ENCODE results near the gene RPTOR. TPM values are rescaled to one million over a fixed set of nuclear protein-coding genes. Genes with fewer than 3 reads are reported as not detected.
A peak's percentile ranks its signal among the peaks of the same experiment; 100 is the strongest.

The RPTOR gene
- total RNA-seq, 3 donors from 2014 or later (not counting 1 experiment from before 2014, with no cell fraction given) = 49.2 to 63.6 (median 55.4) TPM

DNA sequence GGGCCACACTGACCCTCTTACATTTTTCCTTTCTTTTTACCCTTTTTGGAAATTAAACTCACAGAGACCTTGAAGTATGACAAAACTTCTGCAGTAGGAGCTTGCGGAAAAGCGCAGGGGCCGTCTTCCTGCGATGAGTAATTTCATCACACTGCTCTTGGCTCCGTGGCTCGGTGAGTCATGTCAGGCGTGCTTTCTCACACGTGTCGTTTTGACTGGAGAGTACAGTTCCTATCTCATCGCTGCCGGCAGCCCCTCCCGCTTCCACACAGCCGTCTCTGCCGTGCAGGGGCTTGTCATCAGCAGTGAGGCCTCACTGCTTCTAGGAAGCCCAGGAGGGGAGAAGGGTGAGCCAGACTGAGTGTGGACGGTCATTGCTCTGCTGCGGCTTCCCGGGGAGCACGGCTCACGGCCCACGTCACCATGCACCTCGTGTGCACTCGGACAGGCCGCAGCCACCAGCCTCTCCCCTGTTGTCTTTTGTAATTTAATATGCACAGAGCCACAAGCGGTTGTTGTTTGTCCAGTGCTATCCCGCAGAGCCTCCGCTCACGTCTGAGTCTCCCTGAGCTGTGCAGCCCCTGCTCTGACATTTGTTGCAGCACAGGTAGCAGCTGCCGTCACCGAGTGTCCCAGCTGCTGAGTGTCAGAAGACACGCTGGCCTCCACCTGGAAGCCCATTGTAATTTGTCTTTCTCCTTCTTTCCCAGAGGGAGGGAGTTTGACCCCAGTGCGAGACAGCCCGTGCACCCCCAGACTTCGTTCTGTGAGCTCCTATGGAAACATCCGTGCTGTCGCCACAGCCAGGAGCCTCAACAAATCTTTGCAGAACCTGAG lies 347.6 kb downstream of the RPTOR start:
- DNase-seq = peak in 1 of 2 donors; percentile 92
- H3K36me3 ChIP-seq (ENCODE audit: control insufficient read depth, insufficient read depth, low read length) = peaks cover 17% of the 10 kb centered on the region
- TF ChIP-seq, protein P1, sequence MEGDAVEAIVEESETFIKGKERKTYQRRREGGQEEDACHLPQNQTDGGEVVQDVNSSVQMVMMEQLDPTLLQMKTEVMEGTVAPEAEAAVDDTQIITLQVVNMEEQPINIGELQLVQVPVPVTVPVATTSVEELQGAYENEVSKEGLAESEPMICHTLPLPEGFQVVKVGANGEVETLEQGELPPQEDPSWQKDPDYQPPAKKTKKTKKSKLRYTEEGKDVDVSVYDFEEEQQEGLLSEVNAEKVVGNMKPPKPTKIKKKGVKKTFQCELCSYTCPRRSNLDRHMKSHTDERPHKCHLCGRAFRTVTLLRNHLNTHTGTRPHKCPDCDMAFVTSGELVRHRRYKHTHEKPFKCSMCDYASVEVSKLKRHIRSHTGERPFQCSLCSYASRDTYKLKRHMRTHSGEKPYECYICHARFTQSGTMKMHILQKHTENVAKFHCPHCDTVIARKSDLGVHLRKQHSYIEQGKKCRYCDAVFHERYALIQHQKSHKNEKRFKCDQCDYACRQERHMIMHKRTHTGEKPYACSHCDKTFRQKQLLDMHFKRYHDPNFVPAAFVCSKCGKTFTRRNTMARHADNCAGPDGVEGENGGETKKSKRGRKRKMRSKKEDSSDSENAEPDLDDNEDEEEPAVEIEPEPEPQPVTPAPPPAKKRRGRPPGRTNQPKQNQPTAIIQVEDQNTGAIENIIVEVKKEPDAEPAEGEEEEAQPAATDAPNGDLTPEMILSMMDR (IDR thresholded peaks at IDR 0.05) = no peak
- H3K27ac ChIP-seq (ENCODE audit: low read length) = peak overlapping the region; percentile 45
- WGBS (ENCODE audit: insufficient coverage) = 75% methylated on average over 35 of the region's 35 CpGs
- no peaks in the 10 kb centered on the region for H3K27me3 ChIP-seq (ENCODE audit: control insufficient read depth, insufficient read depth, low read length)
- peak overlapping the region; percentile 5 to 63 for H3K27ac Mint-ChIP-seq
- H3K36me3 Mint-ChIP-seq = no peaks in the 10 kb centered on the region
- intact Hi-C loops (cut with micrococcal nuclease) = no loop called here
- H3K4me1 ChIP-seq (ENCODE audit: control insufficient read depth, insufficient read depth, low read length) = peaks cover 45% of the 10 kb centered on the region
- no peaks in the 10 kb centered on the region for H3K9me3 Mint-ChIP-seq
- no peaks in the 10 kb centered on the region for H3K9me3 ChIP-seq (ENCODE audit: control insufficient read depth, insufficient read depth, low read length)
- peaks cover 0 to 11% of the 10 kb centered on the region in 2 donors for H3K4me1 Mint-ChIP-seq
- H3K27me3 Mint-ChIP-seq (ENCODE audit: low read depth in 2 of 2) = no peaks in the 10 kb centered on the region
- H3K4me3 ChIP-seq (ENCODE audit: low read length) = no peak overlapping the region
- ATAC-seq = peak; percentile 76 to 89 (median 83)
- no peak overlapping the region for H3K4me3 Mint-ChIP-seq

DNA sequence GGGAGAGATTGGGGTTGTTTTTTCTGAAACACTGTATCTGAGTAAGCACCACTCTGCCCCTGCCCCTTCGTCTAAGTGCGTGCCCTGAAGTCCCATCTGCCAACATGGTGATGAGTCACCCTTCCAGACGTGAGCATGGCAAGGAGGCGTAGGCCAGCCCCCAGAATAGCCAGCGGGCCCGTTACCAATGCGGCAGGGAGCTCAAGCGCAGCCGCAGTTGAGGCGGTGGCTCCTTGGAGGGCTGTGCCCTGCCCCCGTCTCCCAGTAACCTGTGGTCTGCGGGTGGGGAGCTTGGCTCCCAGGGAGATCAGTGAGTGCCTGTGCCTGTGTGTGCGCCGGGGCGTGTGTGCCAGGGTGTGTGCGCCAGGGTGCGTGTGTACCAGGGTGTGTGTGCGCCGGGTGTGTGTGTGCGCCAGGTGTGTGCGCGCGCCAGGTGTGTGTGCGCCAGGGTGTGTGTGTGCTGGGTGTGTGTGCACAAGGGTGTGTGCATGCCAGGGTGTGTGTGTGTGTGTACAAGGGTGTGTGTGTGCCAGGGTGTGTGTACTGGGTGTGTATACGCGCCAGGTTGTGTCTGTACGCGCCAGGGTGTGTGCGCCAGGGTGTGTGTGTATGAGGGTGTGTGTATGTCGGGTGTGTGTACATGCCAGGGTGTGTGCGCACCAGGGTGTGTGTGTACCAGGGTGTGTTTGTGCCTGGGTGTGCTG lies 348.4 kb downstream of the RPTOR start:
- DNase-seq (peak in 1 of 2 donors; percentile 70), ATAC-seq (no peak)
- H3K27me3 ChIP-seq (ENCODE audit: control insufficient read depth, insufficient read depth, low read length) = no peaks in the 10 kb centered on the region
- peaks cover 0 to 11% of the 10 kb centered on the region in 2 donors for H3K4me1 Mint-ChIP-seq
- no peak overlapping the region for H3K27ac Mint-ChIP-seq
- no peak overlapping the region for H3K4me3 ChIP-seq (ENCODE audit: low read length)
- TF ChIP-seq, protein P1 (IDR thresholded peaks at IDR 0.05) = no peak
- no peak overlapping the region for H3K4me3 Mint-ChIP-seq
- no peaks in the 10 kb centered on the region for H3K9me3 Mint-ChIP-seq
- H3K27me3 Mint-ChIP-seq (ENCODE audit: low read depth in 2 of 2) = no peaks in the 10 kb centered on the region
- intact Hi-C loops (cut with micrococcal nuclease) = no loop called here
- H3K4me1 ChIP-seq (ENCODE audit: control insufficient read depth, insufficient read depth, low read length) = peaks cover 45% of the 10 kb centered on the region
- H3K9me3 ChIP-seq (ENCODE audit: control insufficient read depth, insufficient read depth, low read length) = no peaks in the 10 kb centered on the region
- WGBS (ENCODE audit: insufficient coverage) = 88% methylated on average over 31 of the region's 31 CpGs
- peaks cover 17% of the 10 kb centered on the region for H3K36me3 ChIP-seq (ENCODE audit: control insufficient read depth, insufficient read depth, low read length)
- H3K36me3 Mint-ChIP-seq = no peaks in the 10 kb centered on the region
- H3K27ac ChIP-seq (ENCODE audit: low read length) = peak overlapping the region; percentile 45

DNA sequence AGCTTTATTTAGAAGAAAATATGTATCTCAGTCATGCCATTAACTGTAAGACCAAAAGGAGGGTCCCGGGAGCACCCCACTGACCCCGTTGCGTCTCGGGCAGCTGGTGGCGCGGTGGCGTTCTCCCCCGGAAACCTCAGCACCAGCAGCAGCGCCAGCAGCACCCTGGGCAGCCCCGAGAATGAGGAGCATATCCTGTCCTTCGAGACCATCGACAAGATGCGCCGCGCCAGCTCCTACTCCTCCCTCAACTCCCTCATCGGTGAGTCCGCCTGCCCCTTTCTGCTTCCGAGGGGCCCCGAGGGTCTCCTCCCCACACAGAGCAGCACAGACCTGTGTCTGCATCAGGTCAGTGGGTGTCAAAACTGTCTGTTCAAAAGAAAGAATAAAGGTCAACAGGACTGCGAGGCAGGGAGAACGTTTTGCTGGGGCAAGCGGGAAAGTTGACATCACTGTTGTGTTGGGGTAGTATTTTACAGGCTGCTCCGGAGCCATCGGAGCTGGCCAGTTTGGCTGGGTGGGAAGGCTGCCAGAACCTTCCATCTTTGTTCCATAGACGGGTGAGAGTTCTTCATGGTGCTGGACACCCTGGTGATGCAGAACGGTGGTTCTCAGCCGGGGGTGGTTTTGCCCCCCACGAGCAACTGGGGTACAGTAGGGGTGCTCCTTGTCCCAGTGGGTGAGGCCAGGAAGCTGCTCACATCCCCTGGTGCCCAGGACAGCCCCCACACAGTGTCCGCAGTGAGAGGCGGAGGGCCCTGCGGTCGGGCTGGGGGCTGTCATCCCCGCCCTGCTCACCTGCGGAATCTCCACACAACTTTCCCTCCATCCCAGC lies 349.2 kb downstream of the RPTOR start:
- no peaks in the 10 kb centered on the region for H3K27me3 Mint-ChIP-seq (ENCODE audit: low read depth in 2 of 2)
- Histone ChIP-seq H3K4me3 (ENCODE audit: low read length) (no peak overlapping the region), H3K4me1 (ENCODE audit: control insufficient read depth, insufficient read depth, low read length) (peaks cover 45% of the 10 kb centered on the region), H3K27ac (ENCODE audit: low read length) (no peak overlapping the region), H3K9me3 (ENCODE audit: control insufficient read depth, insufficient read depth, low read length) (no peaks in the 10 kb centered on the region), H3K36me3 (ENCODE audit: control insufficient read depth, insufficient read depth, low read length) (peaks cover 13% of the 10 kb centered on the region), H3K27me3 (ENCODE audit: control insufficient read depth, insufficient read depth, low read length) (no peaks in the 10 kb centered on the region)
- H3K36me3 Mint-ChIP-seq = no peaks in the 10 kb centered on the region
- intact Hi-C loops (cut with micrococcal nuclease) = no loop called here
- H3K4me1 Mint-ChIP-seq = peaks cover 0 to 11% of the 10 kb centered on the region in 2 donors
- H3K27ac Mint-ChIP-seq = no peak overlapping the region
- TF ChIP-seq, protein P1 (IDR thresholded peaks at IDR 0.05) = no peak
- 96% methylated on average over 34 of the region's 34 CpGs for WGBS (ENCODE audit: insufficient coverage)
- no peaks in the 10 kb centered on the region for H3K9me3 Mint-ChIP-seq
- DNase-seq (no peak), ATAC-seq (no peak)
- no peak overlapping the region for H3K4me3 Mint-ChIP-seq
